GM21737 (cell line): ENCODE data around the gene LAMB3.

Experiments used
- ATAC-seq: cut with Tn5 transposase; IDR thresholded peaks from one replicate; pipeline ENCODE4 v1.9.1; 2021; ENCODE audit warnings: mild to moderate bottlenecking, moderate library complexity; ENCODE audit not compliant: unreplicated experiment

Gene LAMB3

DNA sequence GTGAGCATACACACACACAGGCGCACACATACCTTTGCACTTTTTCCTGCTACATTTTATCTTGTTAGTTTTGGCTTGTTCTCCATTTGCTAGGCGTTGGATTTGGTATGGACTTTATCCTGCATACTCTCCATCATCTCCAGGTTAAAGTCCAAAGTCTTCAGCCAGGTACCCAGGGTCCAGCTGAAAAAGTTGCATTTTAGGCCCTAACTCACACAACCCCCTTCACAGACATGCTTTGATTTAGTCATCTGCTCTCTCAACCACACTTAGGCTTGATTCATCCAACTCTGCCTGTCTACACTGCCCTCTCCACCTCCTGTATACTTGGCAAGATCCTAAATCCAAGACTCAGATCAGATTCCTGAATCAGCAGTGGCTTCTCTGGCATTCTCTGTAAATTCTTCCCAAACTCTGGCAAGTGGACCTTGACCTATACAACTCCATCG lies 10.7 kb upstream of the LAMB3 start:
- ATAC-seq, result no peak

DNA sequence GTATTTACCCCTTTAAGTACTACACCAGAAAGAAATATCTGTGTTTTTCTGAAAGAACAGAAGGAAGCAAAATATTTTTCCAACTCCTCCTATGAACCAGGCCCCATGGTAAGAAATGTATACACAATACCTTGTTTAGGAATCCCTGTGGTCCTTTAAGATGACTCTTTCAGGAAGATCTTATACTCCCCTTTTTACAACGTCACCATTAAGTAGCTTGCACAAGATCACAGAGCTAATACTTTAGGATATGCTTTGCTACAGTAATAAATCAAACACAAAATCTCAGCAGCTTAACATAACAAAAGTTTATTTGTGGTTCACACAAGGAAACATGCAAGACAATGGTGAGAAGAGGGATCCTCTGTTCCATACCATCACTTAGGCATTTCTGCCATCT lies 8.8 kb upstream of the LAMB3 start:
- no peak for ATAC-seq

DNA sequence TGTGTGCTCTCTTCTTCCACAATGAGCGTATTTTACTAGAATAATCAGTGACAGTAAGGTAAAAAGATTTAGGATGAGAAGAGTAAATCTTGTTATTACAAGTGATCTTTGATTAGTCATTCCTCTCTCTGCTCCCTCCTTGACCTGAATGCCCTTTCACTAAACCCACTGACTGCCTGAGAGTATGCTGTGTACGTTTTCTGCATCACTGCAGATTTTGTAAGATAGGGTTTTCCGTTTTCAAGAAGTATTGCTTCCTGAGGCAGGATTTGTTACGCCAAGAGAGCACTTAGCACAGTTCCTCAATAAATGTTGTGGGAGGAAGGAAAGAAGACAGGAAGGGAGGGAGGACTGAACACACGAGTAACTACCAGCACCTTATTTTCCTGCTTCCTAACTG lies 7.7 kb upstream of the LAMB3 start:
- ATAC-seq, result peak; percentile 84

DNA sequence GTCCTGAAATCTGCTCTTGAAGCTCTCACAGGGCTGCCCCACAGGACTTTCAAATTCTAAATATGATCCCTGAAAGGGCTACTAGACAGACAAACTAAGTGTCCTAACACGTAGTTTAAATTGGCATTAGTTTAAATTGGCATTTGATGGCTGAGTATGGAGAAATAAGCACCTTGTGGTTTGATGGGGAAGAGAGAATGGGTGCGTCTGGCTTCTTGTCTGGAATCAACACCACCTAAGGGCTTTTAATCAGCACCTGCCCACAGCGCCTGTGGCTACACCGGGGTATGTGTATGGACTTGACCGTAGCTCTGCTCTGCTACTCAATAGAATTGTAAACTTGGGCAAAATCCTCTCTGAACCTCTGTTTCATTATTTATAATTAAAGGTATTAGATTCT lies 5.7 kb upstream of the LAMB3 start:
- no peak for ATAC-seq

DNA sequence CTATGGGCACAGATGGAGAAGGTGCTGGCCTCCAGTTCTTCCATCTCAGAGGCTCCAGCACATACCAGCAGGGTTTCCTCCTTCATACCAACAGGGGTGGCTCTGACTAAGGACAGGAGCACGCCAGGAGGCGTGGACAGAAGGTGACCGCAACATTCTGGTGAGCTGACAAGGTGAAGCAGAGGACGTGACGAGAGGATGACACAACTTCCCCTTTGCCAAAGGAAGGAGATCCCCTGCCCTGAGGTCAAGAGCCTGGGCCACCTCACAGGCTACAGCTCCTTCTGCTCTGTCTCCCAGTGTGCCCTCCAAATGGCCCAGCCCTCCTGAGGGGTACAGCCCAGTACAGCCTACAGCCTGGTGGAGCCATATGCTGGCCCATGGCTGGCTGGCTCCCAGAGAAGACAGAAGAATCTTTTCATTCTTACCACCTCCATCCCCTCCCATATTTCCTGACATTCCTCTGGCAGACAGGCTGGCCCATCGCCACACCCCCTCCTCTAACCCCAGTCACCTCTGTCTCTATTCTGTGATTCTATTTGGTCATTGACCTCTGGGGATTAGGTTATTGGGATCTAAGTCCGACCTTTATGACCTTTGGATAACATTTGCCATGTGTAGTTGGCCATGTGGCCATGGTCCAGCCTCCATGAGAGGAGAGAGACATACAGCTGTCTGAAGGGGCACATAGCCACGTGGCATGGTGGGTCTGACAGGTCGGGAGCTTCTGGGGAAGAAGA lies 5.1 kb upstream of the LAMB3 start:
- ATAC-seq, result no peak

DNA sequence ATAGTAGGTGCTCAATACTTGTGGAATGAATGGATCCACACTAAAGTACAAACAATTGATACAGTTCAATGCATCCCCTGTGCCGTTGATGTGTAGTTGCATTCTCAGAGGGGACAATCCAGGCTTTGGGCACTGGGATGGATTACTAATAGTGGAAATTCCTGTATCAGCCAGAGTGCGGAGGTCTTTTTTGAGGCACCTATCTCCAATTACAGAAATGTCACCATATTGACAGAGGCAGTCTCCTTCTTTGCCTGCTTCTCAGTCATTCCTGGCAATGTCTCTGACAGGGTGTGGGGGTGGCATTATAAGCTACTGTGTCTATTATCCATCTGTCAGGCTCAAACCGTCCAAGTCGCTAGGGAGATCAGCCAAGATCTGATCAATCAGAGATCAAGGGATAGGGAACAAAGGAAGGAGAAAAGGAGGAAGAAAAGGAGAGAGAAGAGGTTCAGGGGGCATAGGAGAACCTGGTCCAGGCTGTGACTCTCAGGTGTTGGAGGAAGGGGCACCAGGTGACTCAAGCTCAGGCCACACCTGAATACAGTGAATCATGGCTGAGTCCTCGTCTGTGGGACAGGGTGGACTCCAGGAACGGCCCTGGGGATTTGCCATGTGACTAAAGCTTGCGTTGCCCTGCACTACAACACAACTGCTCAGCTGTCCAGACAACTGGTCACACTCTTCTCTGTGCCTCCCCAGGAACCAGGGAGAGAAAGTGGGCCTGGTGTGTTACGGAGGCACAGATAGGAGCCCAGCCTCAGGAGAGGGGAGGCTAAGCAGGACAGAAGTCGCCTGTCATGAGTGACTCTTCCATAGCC lies 3.4 kb upstream of the LAMB3 start:
- ATAC-seq, result no peak

DNA sequence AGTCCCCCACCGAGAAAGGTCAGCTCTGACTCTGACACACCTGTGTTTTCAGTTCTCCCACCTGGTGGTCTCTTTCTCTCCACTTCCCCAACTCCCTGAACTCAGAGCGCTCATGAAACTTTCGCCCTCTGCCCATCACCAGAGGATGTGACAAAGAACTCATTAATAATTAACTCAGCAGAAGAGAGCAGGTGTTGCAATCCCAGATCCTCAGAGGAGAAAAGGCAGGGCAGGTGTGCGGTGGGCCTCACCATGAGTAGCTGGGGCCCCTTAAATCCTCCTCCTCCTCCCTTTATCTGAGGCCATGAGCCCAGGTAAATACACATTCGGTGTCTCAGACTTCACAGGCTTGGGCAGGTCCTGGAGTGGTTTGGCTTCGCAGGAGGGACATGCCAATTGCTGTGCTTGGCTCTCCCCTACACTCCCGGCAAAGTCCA lies 1.7 kb upstream of the LAMB3 start:
- ATAC-seq, result peak; percentile 49

DNA sequence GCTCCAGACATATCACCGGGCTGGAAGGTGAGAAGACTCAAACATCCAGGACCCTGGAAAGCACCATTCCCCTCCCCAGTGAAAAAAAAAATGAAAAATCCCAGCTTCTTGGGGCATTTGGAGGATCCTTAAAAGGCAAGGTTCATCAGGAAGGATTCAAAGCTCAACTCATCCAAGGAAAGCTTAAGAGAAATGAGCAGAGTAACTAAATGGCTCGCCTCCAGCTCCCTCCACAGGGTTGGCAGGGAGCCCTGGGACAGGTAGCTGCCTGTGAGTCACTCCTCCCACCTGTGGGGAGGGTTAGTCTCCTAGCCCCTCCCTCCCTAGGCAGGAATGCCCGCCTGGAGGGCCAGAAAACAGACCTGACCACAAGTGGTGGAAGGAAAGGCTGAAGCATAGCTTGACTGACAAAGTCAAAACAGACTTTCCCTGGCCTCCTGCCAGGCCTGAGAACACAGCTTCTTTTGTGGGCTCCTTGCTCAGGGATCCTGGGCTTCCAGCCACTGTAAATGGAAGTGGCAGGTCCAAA lies 712 bp upstream of the LAMB3 start:
- no peak for ATAC-seq

DNA sequence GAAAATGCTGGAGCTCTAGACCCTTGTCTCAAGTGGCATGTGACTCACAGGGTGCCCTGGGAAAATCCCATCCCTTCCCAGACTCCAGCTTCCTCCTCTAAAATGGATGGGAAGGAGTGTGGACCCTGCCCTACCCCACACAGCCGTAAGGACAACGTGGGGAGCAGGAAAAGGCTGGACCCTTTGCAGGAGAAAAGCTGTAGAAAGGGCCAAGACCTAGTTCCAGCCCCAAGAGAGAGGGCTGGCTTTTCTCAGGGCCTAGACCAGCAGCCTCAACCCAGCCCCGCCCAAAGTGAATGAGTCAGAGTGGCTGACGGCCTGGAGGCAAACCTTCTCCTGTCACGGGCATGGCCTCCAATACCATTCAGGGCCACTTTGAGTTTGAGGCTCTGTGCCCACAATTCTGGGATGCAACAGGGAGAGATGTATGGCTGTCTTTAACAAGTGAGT lies 1.1 kb downstream of the LAMB3 start:
- ATAC-seq, result no peak

DNA sequence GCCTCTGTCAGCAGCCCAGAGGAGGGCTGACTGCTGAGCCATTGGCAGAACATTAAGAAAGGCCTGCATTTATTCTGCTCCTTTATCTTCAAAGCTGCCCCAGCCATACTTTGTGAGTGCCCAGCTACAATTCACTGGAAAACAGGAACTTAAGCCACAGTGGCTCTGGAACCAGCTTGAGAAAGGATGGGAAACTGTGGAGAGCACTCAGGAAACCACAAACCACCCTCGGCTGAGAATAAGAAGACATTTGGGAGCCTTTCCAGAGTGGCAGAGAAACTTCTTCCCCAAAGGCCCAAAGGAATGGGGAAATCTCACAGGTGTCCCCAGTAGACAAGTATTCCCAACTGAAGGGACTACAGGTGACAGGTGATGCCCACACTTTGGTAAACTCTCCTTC lies 1.8 kb downstream of the LAMB3 start:
- ATAC-seq, result no peak

DNA sequence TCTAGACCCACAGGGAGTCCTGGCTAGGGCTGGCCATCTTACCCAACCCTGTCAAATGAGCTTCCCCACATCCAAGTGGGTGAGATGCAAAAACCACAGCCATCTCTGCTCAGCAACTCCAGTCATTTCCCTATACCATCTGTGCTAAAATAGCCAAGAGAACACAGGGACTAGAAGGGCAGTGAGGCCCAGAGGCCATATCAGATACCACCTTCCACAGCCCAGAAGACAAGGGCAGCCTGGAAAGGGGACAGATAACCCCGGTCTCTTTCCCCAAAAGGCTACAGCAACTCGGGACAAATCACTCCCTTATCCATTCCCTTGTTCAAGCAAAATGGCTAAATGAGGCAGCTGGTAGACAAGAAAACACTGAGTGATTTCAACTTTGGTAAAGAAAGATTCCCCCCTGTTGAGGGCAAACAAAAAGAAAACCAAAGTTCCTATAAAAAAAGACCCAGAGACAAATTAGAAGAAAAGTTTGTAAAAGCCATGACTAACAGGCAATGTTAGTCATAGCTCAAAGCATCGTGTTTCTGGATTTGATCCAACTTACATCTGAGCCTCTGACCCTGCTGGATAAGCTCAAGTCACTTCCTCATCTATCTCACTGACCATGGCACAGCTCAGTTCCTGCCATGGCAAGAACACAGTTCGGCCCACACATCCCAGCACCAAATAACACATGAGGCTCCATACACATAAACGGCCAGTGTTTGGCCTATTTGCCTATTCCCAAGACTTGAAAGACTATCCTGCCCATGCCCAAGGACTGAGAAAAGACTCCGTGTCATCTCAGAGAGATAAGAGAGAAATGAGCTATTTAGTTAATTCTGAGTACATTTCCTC lies 3.1 kb downstream of the LAMB3 start:
- no peak for ATAC-seq

DNA sequence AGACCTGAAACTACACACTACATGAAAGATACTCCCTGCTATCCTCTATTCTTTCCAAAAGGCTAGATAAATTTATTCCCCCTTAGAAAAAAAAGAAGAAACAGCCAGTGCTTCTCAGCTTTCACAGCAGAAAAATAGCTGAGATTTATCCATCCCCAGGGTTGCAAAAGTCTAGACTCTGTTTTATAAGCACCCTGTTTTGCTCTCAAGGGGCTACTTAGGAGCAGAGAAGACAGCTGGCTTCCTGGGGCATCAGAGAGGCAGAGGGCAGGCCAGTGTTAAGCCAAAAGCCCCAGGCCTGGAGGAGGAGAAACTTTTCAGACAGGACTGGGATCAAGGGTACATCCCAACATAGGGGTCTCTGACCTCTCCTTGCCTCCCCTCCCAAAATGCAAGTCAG lies 3.9 kb downstream of the LAMB3 start:
- ATAC-seq, result no peak

DNA sequence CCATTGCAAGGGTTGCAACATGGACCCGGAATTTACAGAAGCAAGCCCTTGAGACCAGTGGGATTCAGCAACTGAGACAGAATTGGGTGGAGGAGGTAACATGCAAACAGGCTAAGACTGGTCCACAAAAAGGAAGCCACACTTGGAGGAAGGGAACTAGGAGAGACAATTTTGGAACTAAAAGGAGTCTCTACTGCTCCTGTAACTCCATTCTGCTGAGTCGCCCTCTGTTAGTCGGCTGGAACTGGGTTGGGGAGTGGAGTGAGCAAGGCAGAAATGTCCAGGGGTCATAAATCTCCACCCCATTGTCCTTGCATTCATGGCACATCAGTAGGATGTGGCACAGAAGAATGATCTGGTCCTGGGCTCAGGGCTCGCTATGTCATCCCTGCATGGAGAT lies 5.1 kb downstream of the LAMB3 start:
- ATAC-seq, result no peak

DNA sequence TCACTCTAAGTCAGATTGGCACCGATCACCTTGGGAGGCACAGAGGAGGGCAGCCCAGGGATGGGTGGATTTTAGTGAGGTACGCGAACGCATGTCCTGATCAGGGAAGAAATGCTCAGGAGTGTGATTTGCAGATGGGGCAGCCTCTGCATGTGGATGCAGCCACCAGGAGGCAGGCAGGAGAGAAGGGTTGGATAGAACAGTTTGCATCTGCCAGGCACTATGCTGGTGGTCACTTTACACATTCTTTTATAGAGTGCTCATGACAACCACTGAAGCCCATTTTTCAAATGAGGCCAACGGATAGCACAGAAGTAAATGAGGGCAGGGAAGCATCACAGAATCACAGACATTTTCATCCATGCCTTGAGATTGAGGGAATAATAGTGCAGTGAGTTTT lies 5.7 kb downstream of the LAMB3 start:
- no peak for ATAC-seq

DNA sequence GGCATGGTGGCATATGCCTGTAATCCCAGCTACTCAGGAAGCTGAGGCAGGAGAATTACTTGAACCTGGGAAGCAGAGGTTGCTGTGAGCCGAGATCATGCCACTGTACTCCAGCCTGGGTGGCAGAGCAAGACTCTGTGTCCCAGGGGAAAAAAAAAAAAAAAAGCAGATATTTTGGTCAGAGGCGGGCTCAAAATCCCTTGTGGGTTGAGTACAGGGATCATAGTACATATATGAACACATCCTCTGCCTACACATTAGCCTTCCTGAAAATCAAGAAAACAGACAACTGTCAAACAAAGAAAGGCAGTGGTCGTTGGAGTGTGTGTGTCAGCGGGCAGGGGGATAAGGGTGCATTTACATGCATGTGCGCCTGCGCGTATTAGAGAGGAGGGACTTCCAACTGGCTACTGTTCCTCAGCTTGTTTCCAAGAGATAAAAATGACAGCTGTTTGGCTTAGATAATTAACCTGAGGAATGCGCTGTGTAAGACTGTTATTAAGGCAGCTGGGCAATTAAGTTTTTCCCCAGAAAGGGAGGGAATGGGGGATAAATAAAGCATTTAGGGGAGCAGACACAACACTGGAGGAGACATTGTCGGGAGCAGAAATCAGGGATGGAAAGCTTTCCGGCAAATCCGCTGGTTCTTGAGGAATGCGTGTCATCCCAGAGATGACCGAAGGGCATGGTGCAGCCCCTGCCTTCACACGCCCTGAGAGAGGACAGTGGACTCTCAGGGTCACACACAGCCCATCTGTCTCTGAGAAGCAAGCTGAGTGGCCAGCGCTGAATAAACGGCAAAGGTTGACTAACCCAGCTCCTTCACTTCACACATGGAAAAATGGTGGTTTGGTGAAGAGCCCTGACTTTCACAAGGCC lies 6.4 kb downstream of the LAMB3 start:
- ATAC-seq, result no peak

DNA sequence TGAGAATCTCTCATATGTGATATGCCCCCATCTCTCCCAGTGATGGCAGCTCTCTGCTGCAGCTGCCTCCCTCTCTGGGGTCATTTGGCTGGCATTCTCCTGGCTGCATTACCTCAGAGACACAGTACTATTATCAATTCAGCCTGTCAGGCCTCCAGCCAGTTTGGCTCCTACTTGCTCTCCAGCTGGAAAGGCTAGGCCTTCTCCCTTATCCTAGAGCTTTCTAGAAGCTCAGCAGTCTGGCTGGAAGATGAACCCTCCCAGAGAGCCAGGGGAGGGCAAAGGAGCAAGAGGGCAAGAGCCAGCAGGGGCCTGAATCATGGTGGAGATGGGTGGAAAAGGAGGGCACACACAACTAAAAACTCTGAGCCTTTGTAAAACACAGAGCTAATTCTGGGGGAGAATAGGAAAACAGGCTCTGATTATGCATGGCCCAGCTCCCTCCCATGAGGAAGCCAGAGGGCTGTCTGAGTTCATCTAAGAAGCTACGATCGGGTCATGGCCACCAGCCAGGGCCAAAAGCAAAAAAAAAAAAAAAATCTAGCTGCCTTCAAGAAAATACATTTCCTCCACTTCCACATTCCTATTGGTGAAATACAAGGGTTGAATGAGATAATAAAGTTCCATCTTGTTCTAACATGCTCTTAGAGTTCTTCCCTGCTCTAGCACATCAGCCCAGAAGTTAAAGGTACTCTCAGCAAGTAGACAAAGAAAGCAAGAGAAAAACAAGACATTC lies 8.8 kb downstream of the LAMB3 start:
- ATAC-seq, result no peak

DNA sequence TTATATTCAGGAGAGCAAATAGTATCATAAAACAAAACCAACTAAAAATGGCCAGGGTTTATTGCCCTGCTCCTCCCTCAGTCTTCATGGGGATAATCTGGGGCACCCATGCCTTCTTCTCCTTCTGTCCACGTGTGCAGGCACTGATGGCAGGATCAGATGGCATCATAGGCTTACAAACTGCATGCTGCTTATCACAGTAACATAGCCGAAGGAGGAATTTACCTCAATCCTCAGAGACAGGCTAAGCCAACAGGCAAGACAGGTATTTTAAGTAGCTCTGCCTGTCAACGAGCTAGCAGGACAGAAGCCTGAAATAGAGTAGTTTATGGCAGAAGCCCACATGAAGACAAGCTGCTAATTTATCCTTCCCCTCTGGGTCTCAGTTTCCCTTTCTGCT lies 9.4 kb downstream of the LAMB3 start:
- ATAC-seq, result no peak

DNA sequence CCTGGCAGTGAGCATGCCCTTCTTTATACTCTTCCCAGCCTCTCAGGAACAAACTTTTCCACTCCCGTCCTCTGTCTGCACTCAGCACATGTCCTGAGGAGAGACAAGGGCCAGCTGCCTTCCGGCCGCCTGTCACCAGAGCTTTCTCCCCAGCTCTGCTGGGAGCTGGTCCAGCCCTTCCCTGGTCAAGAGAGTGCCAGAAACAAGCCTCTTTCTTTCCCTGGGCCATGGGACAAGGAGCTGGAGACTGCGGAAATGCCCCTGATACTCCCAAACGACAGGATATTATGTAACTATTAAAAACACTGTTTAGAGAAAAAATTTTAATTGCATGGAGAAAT lies 10.4 kb downstream of the LAMB3 start:
- no peak for ATAC-seq

DNA sequence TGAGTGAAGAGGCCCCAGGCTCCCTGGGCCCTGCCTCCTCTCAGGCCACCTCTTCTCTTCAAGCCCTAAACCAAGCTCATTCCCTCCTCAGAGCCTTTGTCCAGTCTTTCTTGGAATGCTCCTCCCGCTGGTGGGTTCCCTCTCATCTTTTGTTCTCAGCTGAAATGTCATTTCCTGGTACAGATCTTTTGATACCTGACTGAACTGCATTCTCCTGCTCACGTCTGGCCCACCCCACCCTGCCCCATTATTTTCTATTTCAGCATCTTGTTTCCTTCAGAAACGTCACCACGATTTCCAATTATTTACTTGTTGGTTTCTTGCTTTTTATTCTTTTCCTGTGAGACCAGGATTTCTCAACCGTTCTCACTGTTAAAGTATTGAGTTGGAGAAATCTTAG lies 16.4 kb downstream of the LAMB3 start:
- ATAC-seq, result no peak
